Muscle layer of duodenum (tissue), 2 donors: ENCODE data around the gene DLG2.
"Not testable (repeated sequence)": the region's sequence is repeated elsewhere in the genome, so short reads cannot be mapped to it uniquely, and the experiment has no call there.

Experiments used
- H3K27ac ChIP-seq: one replicate; pipeline ENCODE4 v1.7.0; 2013; ENCODE audit warnings: mild to moderate bottlenecking, low read length
- H3K27me3 ChIP-seq: one replicate; pipeline ENCODE4 v1.7.0; 2013; ENCODE audit warnings: low read depth, mild to moderate bottlenecking, control low read depth, low read length
- H3K36me3 ChIP-seq, 2 donors: one replicate each; pipeline ENCODE4 v1.7.0; 2013; ENCODE audit warnings: low read length in 2 of 2, control low read depth in 1 of 2, mild to moderate bottlenecking in 1 of 2; ENCODE audit not compliant: insufficient read depth in 2 of 2, control insufficient read depth in 1 of 2
- H3K4me1 ChIP-seq, 2 donors: one replicate each; pipeline ENCODE4 v1.7.0; 2013; ENCODE audit warnings: low read length in 2 of 2, mild to moderate bottlenecking in 2 of 2, control low read depth in 1 of 2, moderate library complexity in 1 of 2; ENCODE audit not compliant: insufficient read depth in 2 of 2, control insufficient read depth in 1 of 2
- H3K4me3 ChIP-seq, 2 donors: one replicate each; pipeline ENCODE4 v1.7.0; 2013; ENCODE audit warnings: low read length in 2 of 2, low read depth in 1 of 2, mild to moderate bottlenecking in 1 of 2
- H3K9me3 ChIP-seq, 2 donors: one replicate each; pipeline ENCODE4 v1.7.0; 2013; ENCODE audit warnings: low read length in 2 of 2, control low read depth in 1 of 2, mild to moderate bottlenecking in 1 of 2; ENCODE audit not compliant: control insufficient read depth in 1 of 2
- donor health status: healthy.

DLG2 gene

DNA sequence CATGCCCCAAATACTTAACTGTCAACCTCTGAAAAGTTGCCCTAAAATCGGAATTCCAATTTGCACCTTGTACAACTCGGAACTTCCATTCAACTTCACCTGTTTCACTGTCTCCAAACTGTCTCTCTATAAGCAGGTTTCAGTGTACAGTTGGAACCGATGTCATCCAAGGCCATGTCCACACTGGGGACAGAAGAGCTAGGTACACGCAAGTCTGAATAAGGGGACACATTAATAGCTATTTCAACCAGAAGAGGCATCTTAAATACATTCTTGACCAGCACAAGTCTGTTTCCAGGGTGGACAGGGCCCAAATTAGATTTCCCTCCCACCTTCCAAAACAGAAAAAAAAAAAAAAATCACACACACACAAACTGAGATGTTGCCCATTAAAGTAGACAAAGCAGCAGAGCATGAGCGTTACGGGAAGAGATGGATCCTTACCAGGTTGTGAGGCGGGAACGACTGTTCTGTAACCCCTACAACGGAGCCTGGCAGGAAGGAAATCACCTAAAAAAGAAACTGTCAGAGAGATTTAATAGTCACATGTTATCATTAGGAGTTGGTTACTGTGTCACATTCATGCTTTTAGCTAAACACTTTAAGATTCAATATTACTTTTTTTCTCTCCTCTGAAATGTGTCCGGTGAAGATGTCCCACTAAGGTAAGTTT is 36.1 kb upstream of the DLG2 start:
- Histone ChIP-seq H3K4me3 (peak overlapping the region; percentile 91 to 96), H3K4me1 (peaks cover 0 to 43% of the 10 kb centered on the region in 2 donors), H3K36me3 (peaks cover 3 to 10% of the 10 kb centered on the region in 2 donors), H3K27me3 (no peaks in the 10 kb centered on the region), H3K27ac (peak overlapping the region; percentile 93), H3K9me3 (no peaks in the 10 kb centered on the region)

- no peak overlapping the region for H3K27ac ChIP-seq
- H3K4me1 ChIP-seq: peaks cover 0 to 47% of the 10 kb centered on the region in 2 donors
- H3K27me3 ChIP-seq: no peaks in the 10 kb centered on the region
- peak overlapping the region; percentile 91 to 96 for H3K4me3 ChIP-seq
- peaks cover 7 to 14% of the 10 kb centered on the region in 2 donors for H3K36me3 ChIP-seq
- no peaks in the 10 kb centered on the region for H3K9me3 ChIP-seq
These were observed 35.0 kb upstream of the DLG2 start for GRCh38 chr11:85661972-85662664.

DNA sequence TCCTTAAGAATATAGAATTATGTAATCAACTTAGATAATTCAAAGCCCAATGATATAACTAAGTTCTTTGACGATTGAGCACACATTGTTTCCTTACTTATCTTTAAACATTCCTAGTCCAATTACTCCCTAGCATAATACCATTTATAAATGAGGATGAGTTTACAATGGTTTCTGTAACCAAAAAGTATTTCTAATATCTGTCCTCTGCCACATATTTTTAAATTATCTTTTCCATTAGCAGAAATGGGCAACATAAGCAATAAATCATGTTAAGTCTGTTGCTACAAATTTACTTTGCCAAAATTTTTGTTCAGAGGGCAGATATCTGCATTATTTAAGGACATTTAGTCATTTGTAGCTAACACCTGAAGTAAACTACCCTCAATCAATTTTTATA is 31.0 kb upstream of the DLG2 start:
- Histone ChIP-seq H3K4me1 (peaks cover 0 to 47% of the 10 kb centered on the region in 2 donors), H3K4me3 (no peak overlapping the region), H3K27ac (no peak overlapping the region), H3K27me3 (no peaks in the 10 kb centered on the region), H3K9me3 (no peaks in the 10 kb centered on the region), H3K36me3 (peaks cover 12 to 32% of the 10 kb centered on the region in 2 donors)

- Histone ChIP-seq H3K36me3 (peaks cover 12 to 31% of the 10 kb centered on the region in 2 donors), H3K4me3 (no peak overlapping the region), H3K27me3 (no peaks in the 10 kb centered on the region), H3K4me1 (peaks cover 0 to 35% of the 10 kb centered on the region in 2 donors), H3K9me3 (no peaks in the 10 kb centered on the region), H3K27ac (no peak overlapping the region)
These were observed 29.6 kb upstream of the DLG2 start for GRCh38 chr11:85656777-85657176.

- not testable (repeated sequence) for H3K4me3 ChIP-seq, H3K27me3 ChIP-seq, H3K9me3 ChIP-seq, H3K27ac ChIP-seq
- Histone ChIP-seq H3K4me1 (peaks cover 4 to 14% of the 10 kb centered on the region in 2 donors), H3K36me3 (peaks cover 13 to 34% of the 10 kb centered on the region in 2 donors)
These were observed 27.2 kb upstream of the DLG2 start for GRCh38 chr11:85654343-85654742.

GRCh38 chr11:85652786-85653447 is 25.8 kb upstream of the DLG2 start:
- Histone ChIP-seq H3K36me3 (peaks cover 13 to 34% of the 10 kb centered on the region in 2 donors), H3K4me1 (peaks cover 11 to 14% of the 10 kb centered on the region in 2 donors)

DNA sequence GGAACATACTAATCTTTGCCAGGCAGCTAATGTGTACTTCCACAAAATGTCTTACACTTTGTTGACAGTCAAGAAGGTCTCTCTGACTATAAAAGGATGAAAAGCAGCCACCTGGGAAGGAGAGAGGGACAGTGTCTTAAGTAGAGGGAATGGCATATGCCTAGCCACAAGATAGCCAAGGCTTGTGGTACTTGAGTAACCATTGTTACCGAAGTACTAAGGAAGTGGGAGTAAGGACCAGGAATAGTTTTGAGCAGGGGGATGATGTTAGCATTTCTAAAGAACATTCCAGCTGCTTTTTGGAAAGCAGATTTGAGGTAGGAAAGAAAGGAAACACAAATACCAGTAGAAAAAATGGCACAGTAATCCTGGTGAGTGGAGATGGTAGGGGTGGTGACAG is 24.0 kb upstream of the DLG2 start:
- Histone ChIP-seq H3K27ac (no peak overlapping the region), H3K36me3 (peaks cover 4 to 20% of the 10 kb centered on the region in 2 donors), H3K9me3 (no peaks in the 10 kb centered on the region), H3K27me3 (no peaks in the 10 kb centered on the region), H3K4me3 (no peak overlapping the region), H3K4me1 (peaks cover 11 to 17% of the 10 kb centered on the region in 2 donors)

More at GRCh38 chr11:85652786-85653447, 25.8 kb upstream of the DLG2 start:
- H3K27me3 ChIP-seq: no peaks in the 10 kb centered on the region
- H3K4me3 ChIP-seq: no peak overlapping the region
- H3K9me3 ChIP-seq: no peaks in the 10 kb centered on the region
- H3K27ac ChIP-seq: no peak overlapping the region

- Histone ChIP-seq H3K9me3 (no peaks in the 10 kb centered on the region), H3K4me3 (peak within 1 kb of the TSS; percentile 78 to 98), H3K27me3 (no peaks in the 10 kb centered on the region), H3K4me1 (peaks cover 11 to 17% of the 10 kb centered on the region in 2 donors), H3K36me3 (peaks cover 4% of the 10 kb centered on the region in 2 donors), H3K27ac (peak within 1 kb of the TSS; percentile 95)
These were observed 20.6 kb upstream of the DLG2 start, which contains the start of gene TMEM126A for GRCh38 chr11:85647604-85648299. Gene TMEM126A (plus strand): TSS chr11:85647967. CDS start chr11:85650256, 2,289 bp downstream.

GRCh38 chr11:85647078-85647477 is 19.9 kb upstream of the DLG2 start:
- H3K9me3 ChIP-seq: no peaks in the 10 kb centered on the region
- peaks cover 11 to 17% of the 10 kb centered on the region in 2 donors for H3K4me1 ChIP-seq
- peak overlapping the region; percentile 95 for H3K27ac ChIP-seq
- H3K4me3 ChIP-seq: peak overlapping the region; percentile 78 to 98
- peaks cover 4% of the 10 kb centered on the region in 2 donors for H3K36me3 ChIP-seq
- no peaks in the 10 kb centered on the region for H3K27me3 ChIP-seq

DNA sequence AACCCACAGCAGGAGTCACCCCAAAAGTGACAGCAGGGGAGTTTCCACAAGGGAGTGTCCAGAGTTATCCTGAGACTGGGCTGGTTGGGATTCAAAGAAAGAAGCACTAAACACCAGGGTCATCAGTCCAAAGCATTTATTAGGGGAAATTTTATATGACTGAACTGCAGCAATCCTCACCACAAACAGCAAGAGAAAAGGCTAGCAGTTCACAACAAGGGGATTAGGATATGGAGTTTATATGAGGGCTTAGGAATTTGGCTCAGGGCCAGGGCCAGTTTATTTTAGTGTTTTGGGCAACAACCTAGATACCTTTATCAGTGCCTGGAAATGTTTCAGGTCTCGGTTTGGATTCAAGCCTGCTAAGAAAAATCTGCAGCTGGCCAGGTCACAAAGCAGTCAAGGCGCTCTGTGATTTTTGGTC is 16.1 kb upstream of the DLG2 start:
- peaks cover 0 to 6% of the 10 kb centered on the region in 2 donors for H3K4me1 ChIP-seq
- H3K4me3 ChIP-seq: no peak overlapping the region
- H3K9me3 ChIP-seq: no peaks in the 10 kb centered on the region
- H3K27me3 ChIP-seq: no peaks in the 10 kb centered on the region
- no peak overlapping the region for H3K27ac ChIP-seq
- H3K36me3 ChIP-seq: no peaks in the 10 kb centered on the region

GRCh38 chr11:85634747-85635146 is 7.6 kb upstream of the DLG2 start:
- H3K27ac ChIP-seq: no peak overlapping the region
- H3K36me3 ChIP-seq: peaks cover 32 to 42% of the 10 kb centered on the region in 2 donors
- H3K4me1 ChIP-seq: peaks cover 0 to 8% of the 10 kb centered on the region in 2 donors
- H3K27me3 ChIP-seq: no peaks in the 10 kb centered on the region
- no peaks in the 10 kb centered on the region for H3K9me3 ChIP-seq
- no peak overlapping the region for H3K4me3 ChIP-seq
